HG02852 (cell line): Measurements from ENCODE around the gene KRTAP4-4.
"Not testable (repeated sequence)": the region's sequence is repeated elsewhere in the genome, so short reads cannot be mapped to it uniquely, and the experiment has no call there.

Experiments
- ATAC-seq: cut with Tn5 transposase; IDR thresholded peaks from one replicate; pipeline ENCODE4 v1.9.1; 2021; ENCODE audit warnings: mild to moderate bottlenecking, moderate library complexity; ENCODE audit not compliant: unreplicated experiment

The KRTAP4-4 gene

GRCh38 chr17:41160648-41161047, at the start of gene KRTAP4-4:
TSS of gene KRTAP4-4 (minus strand) at chr17:41160748. CDS start at chr17:41160691, 57 bp downstream.
- no peak for ATAC-seq

GRCh38 chr17:41199421-41200078, 39.0 kb upstream of the KRTAP4-4 start:
- ATAC-seq, result no peak

GRCh38 chr17:41196068-41196467, 35.5 kb upstream of the KRTAP4-4 start:
- no peak for ATAC-seq

GRCh38 chr17:41190328-41190727, 29.8 kb upstream of the KRTAP4-4 start:
- ATAC-seq, result no peak

- not testable (repeated sequence) for ATAC-seq
Observed at GRCh38 chr17:41189837-41190318, 29.3 kb upstream of the KRTAP4-4 start, which contains the start of gene KRTAP9-1. TSS of gene KRTAP9-1 (plus strand) at chr17:41189887. CDS start at chr17:41189887, 0 bp downstream.

GRCh38 chr17:41186872-41187271, 26.3 kb upstream of the KRTAP4-4 start:
- no peak for ATAC-seq

GRCh38 chr17:41185001-41185400, 24.5 kb upstream of the KRTAP4-4 start:
- ATAC-seq, result no peak

GRCh38 chr17:41184480-41184961, 24.0 kb upstream of the KRTAP4-4 start, which contains the start of gene KRTAP4-1:
TSS of gene KRTAP4-1 (minus strand) at chr17:41184911. CDS start at chr17:41184854, 57 bp downstream.
- ATAC-seq, result no peak

- no peak for ATAC-seq
Observed at GRCh38 chr17:41178843-41179616, 18.5 kb upstream of the KRTAP4-4 start.

- ATAC-seq, result no peak
Observed at GRCh38 chr17:41178341-41178740, 17.8 kb upstream of the KRTAP4-4 start.

GRCh38 chr17:41177727-41178271, 17.3 kb upstream of the KRTAP4-4 start, which contains the start of gene KRTAP4-2:
TSS of gene KRTAP4-2 (minus strand) at chr17:41178221. CDS start at chr17:41178164, 57 bp downstream.
- no peak for ATAC-seq

GRCh38 chr17:41176744-41177387, 16.3 kb upstream of the KRTAP4-4 start:
- no peak for ATAC-seq

GRCh38 chr17:41171886-41172285, 11.3 kb upstream of the KRTAP4-4 start:
- ATAC-seq, result no peak

GRCh38 chr17:41168121-41168520, 7.6 kb upstream of the KRTAP4-4 start, which contains the start of gene KRTAP4-3:
TSS of gene KRTAP4-3 (minus strand) at chr17:41168221. CDS start at chr17:41168172, 49 bp downstream.
- no peak for ATAC-seq

GRCh38 chr17:41167561-41167960, 7.0 kb upstream of the KRTAP4-4 start:
- ATAC-seq, result no peak

GRCh38 chr17:41163828-41164227, 3.3 kb upstream of the KRTAP4-4 start:
- no peak for ATAC-seq

- ATAC-seq, result not testable (repeated sequence)
Observed at GRCh38 chr17:41160190-41160589, 358 bp downstream of the KRTAP4-4 start.

GRCh38 chr17:41153856-41154255, 6.7 kb downstream of the KRTAP4-4 start:
- no peak for ATAC-seq

- no peak for ATAC-seq
Observed at GRCh38 chr17:41151525-41151924, 9.0 kb downstream of the KRTAP4-4 start.

- no peak for ATAC-seq
Observed at GRCh38 chr17:41150026-41150425, 10.5 kb downstream of the KRTAP4-4 start.

- no peak for ATAC-seq
Observed at GRCh38 chr17:41149652-41149985, 10.9 kb downstream of the KRTAP4-4 start, which contains the start of gene KRTAP4-5. TSS of gene KRTAP4-5 (minus strand) at chr17:41149825. CDS start at chr17:41149767, 58 bp downstream.
